ENCODE measurements around the gene PTPRJ. TPM values are rescaled to one million over a fixed set of nuclear protein-coding genes. Genes with fewer than 3 reads are reported as not detected.

The PTPRJ gene
- total RNA-seq, 4 donors from 2014 or later, result 4.2 to 26.2 (median 9.2) TPM

GRCh38 chr11:48052183-48053044 lies 72.1 kb downstream of the PTPRJ start:
- intact Hi-C loops (cut with DNase I; ENCODE audit: low total_unique reads), result no loop called here
- no peak overlapping the region for H3K4me3 ChIP-seq (ENCODE audit: low read depth, poor library complexity, severe bottlenecking)
- no peak for TF ChIP-seq CTCF (IDR thresholded peaks at IDR 0.05)
- DNase-seq (ENCODE audit: low spot score in 2 of 2), result no peak
- WGBS, 2 donors, result 71 to 77% methylated on average over 9 of the region's 9 CpGs

GRCh38 chr11:48054994-48055291 lies 74.6 kb downstream of the PTPRJ start:
- intact Hi-C loops (cut with DNase I; ENCODE audit: low total_unique reads), result no loop called here
- 93 to 95% methylated on average over 1 of the region's 1 CpG for WGBS, 2 donors

GRCh38 chr11:48055292-48056132 lies 75.2 kb downstream of the PTPRJ start:
- TF ChIP-seq POLR2A (IDR thresholded peaks at IDR 0.05) (no peak), CTCF (IDR thresholded peaks at IDR 0.05) (no peak)
- intact Hi-C loops (cut with DNase I; ENCODE audit: low total_unique reads), result no loop called here
- DNase-seq (ENCODE audit: low spot score in 2 of 2), result no peak
- WGBS, 2 donors, result 55% methylated on average over 11 to 12 of the region's 12 CpGs
- no peak overlapping the region for H3K4me3 ChIP-seq (ENCODE audit: low read depth, poor library complexity, severe bottlenecking)

More at GRCh38 chr11:48054994-48055291, 74.6 kb downstream of the PTPRJ start:
- no peak overlapping the region for H3K4me3 ChIP-seq (ENCODE audit: low read depth, poor library complexity, severe bottlenecking)
- no peak for TF ChIP-seq CTCF (IDR thresholded peaks at IDR 0.05)
- TF ChIP-seq POLR2A (IDR thresholded peaks at IDR 0.05), result no peak
- no peak for DNase-seq (ENCODE audit: low spot score in 2 of 2)

GRCh38 chr11:48056325-48057183 lies 76.2 kb downstream of the PTPRJ start:
- TF ChIP-seq POLR2A (IDR thresholded peaks at IDR 0.05), result no peak
- no peak for TF ChIP-seq CTCF (IDR thresholded peaks at IDR 0.05)
- DNase-seq (ENCODE audit: low spot score in 2 of 2), result no peak
- intact Hi-C loops (cut with DNase I; ENCODE audit: low total_unique reads), result no loop called here

GRCh38 chr11:48058064-48058463 lies 77.7 kb downstream of the PTPRJ start:
- intact Hi-C loops (cut with DNase I; ENCODE audit: low total_unique reads), result no loop called here
- TF ChIP-seq CTCF (IDR thresholded peaks at IDR 0.05) (no peak), POLR2A (IDR thresholded peaks at IDR 0.05) (no peak)
- 97% methylated on average over 2 of the region's 2 CpGs for WGBS, 2 donors

More at GRCh38 chr11:48056325-48057183, 76.2 kb downstream of the PTPRJ start:
- H3K4me3 ChIP-seq (ENCODE audit: low read depth, poor library complexity, severe bottlenecking), result no peak overlapping the region
- WGBS, 2 donors, result 94% methylated on average over 20 of the region's 20 CpGs

More at GRCh38 chr11:48058064-48058463, 77.7 kb downstream of the PTPRJ start:
- no peak overlapping the region for H3K4me3 ChIP-seq (ENCODE audit: low read depth, poor library complexity, severe bottlenecking)
- DNase-seq (ENCODE audit: low spot score in 2 of 2), result no peak
